Spleen (tissue), 11 donors: ENCODE measurements around the gene RAB30. TPM values are rescaled to one million over a fixed set of nuclear protein-coding genes. Genes with fewer than 3 reads are reported as not detected.

Experiments used
- DNase-seq: peaks from one replicate; pipeline ENCODE4 v3.0.0-alpha.2; 2020
- H3K27ac ChIP-seq, 8 donors: fragments of 200-600 bp; sonication (generic) in 7 of 8; 1 replicate in 4 of 8; 2 replicates in 4 of 8; pipeline versions ENCODE4 v1.5.0 to v1.8.0; 2016 to 2021; ENCODE audit warnings: inconsistent platforms in 4 of 8, mild to moderate bottlenecking in 4 of 8, moderate library complexity in 1 of 8
- H3K27me3 ChIP-seq, 7 donors: fragments of 200-600 bp; sonication (generic) in 6 of 7; replicated peaks in 1 of 7; 1 replicate in 4 of 7; 2 replicates in 3 of 7; pipeline versions ENCODE4 v1.5.0 to v1.8.0; 2016 to 2021; ENCODE audit warnings: inconsistent platforms in 3 of 7, mild to moderate bottlenecking in 1 of 7
- H3K36me3 ChIP-seq, 6 donors: fragments of 200-600 bp; sonication (generic) in 5 of 6; 1 replicate in 4 of 6; 2 replicates in 2 of 6; pipeline versions ENCODE4 v1.5.0 to v1.8.0; 2016 to 2021; ENCODE audit warnings: inconsistent platforms in 2 of 6
- H3K4me1 ChIP-seq, 6 donors: fragments of 200-600 bp; sonication (generic) in 5 of 6; 1 replicate in 3 of 6; 2 replicates in 3 of 6; pipeline versions ENCODE4 v1.5.0 to v1.8.0; 2016 to 2021; ENCODE audit warnings: inconsistent platforms in 3 of 6
- H3K4me3 ChIP-seq, 8 donors: fragments of 200-600 bp; sonication (generic) in 7 of 8; 1 replicate in 4 of 8; 2 replicates in 4 of 8; pipeline versions ENCODE4 v1.5.0 to v1.8.0; 2016 to 2021; ENCODE audit warnings: inconsistent platforms in 4 of 8, mild to moderate bottlenecking in 4 of 8, moderate library complexity in 2 of 8
- H3K9me3 ChIP-seq, 8 donors: fragments of 200-600 bp; sonication (generic) in 7 of 8; 1 replicate in 4 of 8; 2 replicates in 4 of 8; pipeline versions ENCODE4 v1.5.0 to v1.8.0; 2016 to 2021; ENCODE audit warnings: inconsistent platforms in 4 of 8
- POLR2A ChIP-seq, 3 donors: fragments of 450-650 bp; IDR thresholded peaks; one replicate each; pipeline ENCODE4 v1.5.1; 2017; ENCODE audit warnings: antibody characterized with exemption in 3 of 3, mild to moderate bottlenecking in 1 of 3
- POLR2AphosphoS5 ChIP-seq, 3 donors: sonication (generic); formaldehyde crosslinking; IDR thresholded peaks; one replicate each; pipeline ENCODE4 v1.5.1; 2017; ENCODE audit warnings: antibody characterized with exemption in 3 of 3
- WGBS, 5 donors: extraction: QIAGEN DNeasy Blood & Tissue Kit in 3 of 5; methylation state at CpG; one replicate each; pipeline versions ENCODE4 v1.1.5 to v1.1.7; 2013 to 2018; 5-methylcytosine and 5-hydroxymethylcytosine counted together
- intact Hi-C: fragments of 100-400 bp; cut with DNase I; formaldehyde crosslinking; loops from one replicate; pipeline ENCODE4 v1.15.0; 2023; ENCODE audit warnings: low total_unique reads
- polyA plus RNA-seq, 3 donors: library from polyadenylated mRNA; stranded (reverse); fragments of 200-250 nt; gene quantifications; one replicate each; pipeline ENCODE4 v1.2.1, GENCODE V29; 2013
- total RNA-seq, 7 donors: library from RNA; depleted of rRNA in 3 of 7; stranded (reverse); fragments of >200 nt in 3 of 7; fragmentation: NEBNext Ultra II Directional in 4 of 7; extraction: Animal tissue kit (Norgen Biotek cat#: 25700) in 4 of 7; gene quantifications; one replicate each; pipeline versions ENCODE4 v1.1.0 to v1.2.1, GENCODE V29; 2016 to 2021
- TF ChIP-seq, protein P1 (sequence below), 11 experiments: fragments of 200-600 bp in 7 of 11; fragments of 450-650 bp in 4 of 11; sonication (generic) in 4 of 11; IDR thresholded peaks in 8 of 11; conservative IDR thresholded peaks in 3 of 11; 1 replicate in 7 of 11; 2 replicates in 4 of 11; pipeline versions ENCODE4 v1.4.0 to v1.8.0; 2016 to 2021; ENCODE audit warnings: antibody characterized with exemption in 11 of 11, inconsistent platforms in 4 of 11, mild to moderate bottlenecking in 1 of 11
- donor health status: healthy with polysubstance abuse.
- donor health status: DM: no; HTN: no; CAD: no; lungs with moderate emphysema.
- donor health status: DM: no; HTN: no; CAD: no.
- donor health status: Bipolar disorder and iron deficiency.
- donor health status: healthy.
- donor health status: DM: no; HTN: no; CAD: no.
- donor health status: DM: yes; HTN: yes; CAD: no.

RAB30 gene
- total and polyA plus RNA-seq, 10 donors = 3.8 to 42.8 (median 29.8) TPM

DNA sequence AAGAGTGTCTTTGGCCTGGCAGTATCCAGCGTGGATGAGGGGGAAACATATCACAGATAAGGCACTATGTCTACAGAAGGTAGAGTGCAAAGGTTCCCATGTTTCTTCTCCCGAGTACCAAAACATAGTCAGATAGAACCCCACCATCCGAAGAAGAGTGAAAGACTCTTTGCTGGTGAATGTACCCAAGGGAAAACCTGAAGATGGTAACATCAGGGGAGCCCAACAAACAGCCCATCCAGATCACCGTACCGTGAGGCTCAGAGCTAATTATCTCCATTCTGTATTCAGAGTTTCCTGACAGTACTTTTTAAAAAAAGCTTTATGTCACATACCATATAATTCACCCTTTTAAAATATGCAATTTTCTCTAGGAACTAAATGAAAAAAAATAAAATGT lies 44.4 kb downstream of the RAB30 start:
- no peak for DNase-seq
- 78 to 88% (median 84%) methylated on average over 5 of the region's 5 CpGs for WGBS, 5 donors
- H3K9me3 ChIP-seq = no peaks in the 10 kb centered on the region
- TF ChIP-seq, protein P1, sequence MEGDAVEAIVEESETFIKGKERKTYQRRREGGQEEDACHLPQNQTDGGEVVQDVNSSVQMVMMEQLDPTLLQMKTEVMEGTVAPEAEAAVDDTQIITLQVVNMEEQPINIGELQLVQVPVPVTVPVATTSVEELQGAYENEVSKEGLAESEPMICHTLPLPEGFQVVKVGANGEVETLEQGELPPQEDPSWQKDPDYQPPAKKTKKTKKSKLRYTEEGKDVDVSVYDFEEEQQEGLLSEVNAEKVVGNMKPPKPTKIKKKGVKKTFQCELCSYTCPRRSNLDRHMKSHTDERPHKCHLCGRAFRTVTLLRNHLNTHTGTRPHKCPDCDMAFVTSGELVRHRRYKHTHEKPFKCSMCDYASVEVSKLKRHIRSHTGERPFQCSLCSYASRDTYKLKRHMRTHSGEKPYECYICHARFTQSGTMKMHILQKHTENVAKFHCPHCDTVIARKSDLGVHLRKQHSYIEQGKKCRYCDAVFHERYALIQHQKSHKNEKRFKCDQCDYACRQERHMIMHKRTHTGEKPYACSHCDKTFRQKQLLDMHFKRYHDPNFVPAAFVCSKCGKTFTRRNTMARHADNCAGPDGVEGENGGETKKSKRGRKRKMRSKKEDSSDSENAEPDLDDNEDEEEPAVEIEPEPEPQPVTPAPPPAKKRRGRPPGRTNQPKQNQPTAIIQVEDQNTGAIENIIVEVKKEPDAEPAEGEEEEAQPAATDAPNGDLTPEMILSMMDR (IDR thresholded peaks at IDR 0.05 in 8 of 11, conservative IDR thresholded peaks at IDR 0.05 in 3 of 11) = no peak
- intact Hi-C loops = no loop called here
- H3K36me3 ChIP-seq = no peaks in the 10 kb centered on the region
- no peak overlapping the region for H3K4me3 ChIP-seq
- H3K27ac ChIP-seq = no peak overlapping the region
- no peaks in the 10 kb centered on the region for H3K27me3 ChIP-seq
- peaks cover 0 to 70% (median 36%) of the 10 kb centered on the region in 6 donors for H3K4me1 ChIP-seq

DNA sequence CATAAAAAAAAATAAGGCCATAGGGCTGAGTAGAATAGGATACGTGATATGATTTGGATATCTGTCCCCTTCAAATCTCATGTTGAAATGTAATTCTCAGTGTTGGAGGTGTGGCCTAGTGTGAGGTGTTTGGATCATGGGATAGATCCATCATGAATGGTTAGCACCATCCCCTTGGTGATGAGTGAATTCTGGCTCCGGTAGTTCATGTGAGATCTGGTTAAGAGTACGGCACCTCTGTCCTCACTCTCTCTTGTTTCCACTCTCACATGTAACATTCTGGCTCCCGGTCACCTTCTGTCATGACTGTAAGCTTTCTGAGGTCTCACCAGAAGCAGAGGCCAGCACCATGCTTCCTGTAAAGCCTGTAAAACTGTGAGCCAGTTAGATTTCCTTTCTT lies 45.5 kb downstream of the RAB30 start:
- peaks cover 0 to 1% (median 0%) of the 10 kb centered on the region in 6 donors for H3K36me3 ChIP-seq
- no peaks in the 10 kb centered on the region for H3K9me3 ChIP-seq
- H3K27ac ChIP-seq = no peak overlapping the region
- no peak for DNase-seq
- no peak overlapping the region for H3K4me3 ChIP-seq
- peaks cover 0 to 63% (median 34%) of the 10 kb centered on the region in 6 donors for H3K4me1 ChIP-seq
- WGBS, 5 donors = 91 to 99% (median 98%) methylated on average over 4 of the region's 4 CpGs
- H3K27me3 ChIP-seq = no peaks in the 10 kb centered on the region
- intact Hi-C loops = no loop called here
- TF ChIP-seq, protein P1 (IDR thresholded peaks at IDR 0.05 in 8 of 11, conservative IDR thresholded peaks at IDR 0.05 in 3 of 11) = no peak
- TF ChIP-seq POLR2A (IDR thresholded peaks at IDR 0.05) (no peak), POLR2AphosphoS5 (IDR thresholded peaks at IDR 0.05) (no peak)

DNA sequence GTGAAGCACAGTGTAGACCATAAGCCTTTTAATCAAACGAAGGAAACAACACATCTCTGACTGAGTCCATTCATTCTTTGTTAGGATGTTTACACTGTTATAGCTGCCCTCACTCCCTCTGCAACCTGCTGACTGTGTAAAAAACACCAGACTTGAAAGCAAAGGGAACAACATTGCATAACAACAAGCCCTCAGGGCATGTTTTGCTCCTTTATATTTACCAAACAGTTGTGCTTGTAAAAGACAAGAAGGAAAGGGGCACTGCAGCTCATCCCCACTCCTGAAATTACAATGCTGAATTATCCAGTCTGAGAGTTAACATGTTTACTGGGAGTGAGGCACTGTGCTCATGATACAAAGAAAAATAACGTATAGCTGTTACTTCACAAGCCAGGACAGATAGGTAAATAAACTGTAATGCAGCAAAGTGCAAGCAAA lies 46.4 kb downstream of the RAB30 start:
- H3K4me3 ChIP-seq = no peak overlapping the region
- intact Hi-C loops = no loop called here
- no peaks in the 10 kb centered on the region for H3K27me3 ChIP-seq
- TF ChIP-seq, protein P1 (IDR thresholded peaks at IDR 0.05 in 8 of 11, conservative IDR thresholded peaks at IDR 0.05 in 3 of 11) = no peak
- TF ChIP-seq POLR2A (IDR thresholded peaks at IDR 0.05) = no peak
- no peak for TF ChIP-seq POLR2AphosphoS5 (IDR thresholded peaks at IDR 0.05)
- 55 to 60% (median 57%) methylated on average over 2 of the region's 2 CpGs for WGBS, 5 donors
- H3K27ac ChIP-seq = no peak overlapping the region
- peaks cover 0 to 10% (median 0%) of the 10 kb centered on the region in 6 donors for H3K36me3 ChIP-seq
- H3K9me3 ChIP-seq = peaks cover 0 to 4% (median 0%) of the 10 kb centered on the region in 8 donors
- no peak for DNase-seq
- H3K4me1 ChIP-seq = peaks cover 0 to 66% (median 34%) of the 10 kb centered on the region in 6 donors

DNA sequence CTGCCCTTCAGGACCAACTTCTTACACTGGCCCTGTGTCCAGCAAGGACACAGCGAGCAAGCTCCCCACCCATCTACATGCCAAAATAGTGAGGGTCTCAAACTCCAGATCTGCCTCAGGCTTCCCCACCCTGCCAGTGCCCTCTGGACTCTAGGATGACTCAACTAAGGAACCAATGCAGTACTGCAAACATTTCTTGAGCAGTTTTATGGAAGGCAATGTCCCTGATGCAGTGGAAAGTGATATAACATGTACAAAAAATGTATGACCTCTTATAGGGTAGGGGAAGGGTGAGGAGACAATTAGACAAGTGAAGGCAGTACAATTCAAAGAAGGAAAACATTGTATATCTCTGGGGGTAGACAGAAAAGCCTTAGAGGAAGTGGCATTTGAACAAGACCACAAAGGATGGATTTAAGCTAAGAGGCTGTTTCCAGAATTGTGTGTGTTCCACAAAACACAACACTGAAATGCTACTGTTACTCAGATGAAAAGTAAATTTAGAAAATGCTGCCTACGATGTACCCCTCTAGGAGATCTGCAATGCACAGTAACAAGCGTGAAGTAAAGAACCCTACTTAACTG lies 47.3 kb downstream of the RAB30 start:
- TF ChIP-seq POLR2AphosphoS5 (IDR thresholded peaks at IDR 0.05) (no peak), POLR2A (IDR thresholded peaks at IDR 0.05) (no peak)
- TF ChIP-seq, protein P1 (IDR thresholded peaks at IDR 0.05 in 8 of 11, conservative IDR thresholded peaks at IDR 0.05 in 3 of 11) = no peak
- intact Hi-C loops = no loop called here
- H3K27ac ChIP-seq = no peak overlapping the region

More for the DNA sequence above, 47.3 kb downstream of the RAB30 start:
- no peak overlapping the region for H3K4me3 ChIP-seq
- peaks cover 0 to 74% (median 34%) of the 10 kb centered on the region in 6 donors for H3K4me1 ChIP-seq
- WGBS, 5 donors = 69 to 87% (median 74%) methylated on average over 3 of the region's 3 CpGs
- peaks cover 0 to 4% (median 0%) of the 10 kb centered on the region in 8 donors for H3K9me3 ChIP-seq
- H3K36me3 ChIP-seq = peaks cover 0 to 10% (median 0%) of the 10 kb centered on the region in 6 donors
- no peak for DNase-seq
- H3K27me3 ChIP-seq = no peaks in the 10 kb centered on the region
